Activated B cell treated with CpG ODN at 0.5 μM for 24 hours (primary cell): ENCODE data around the gene SRSF9. TPM values are rescaled to one million over a fixed set of nuclear protein-coding genes. Genes with fewer than 3 reads are reported as not detected.

ENCODE experiments used
- ATAC-seq: fragments of 200-7000 bp; cut with Tn5 transposase; one replicate; pipeline ENCODE4 v1.10.0; 2021; ENCODE audit warnings: low read depth, mild to moderate bottlenecking, moderate library complexity
- CTCF ChIA-PET: fragments of 350-600 bp; sonication (Branson Sonifier 250); formaldehyde crosslinking; loops from one replicate; lab custom pipeline; 2021; ENCODE audit warnings: antibody characterized with exemption; lab: Charles Lee
- POLR2A ChIA-PET: fragments of 350-600 bp; sonication (Branson Sonifier 250); formaldehyde crosslinking; loops from one replicate; lab custom pipeline; 2021; ENCODE audit warnings: antibody characterized with exemption; lab: Charles Lee
- DNase-seq: peaks from one replicate; pipeline ENCODE4 v3.0.0; 2022
- H3K27ac Mint-ChIP-seq: one replicate; pipeline ENCODE4 v1.8.0; 2020; ENCODE audit warnings: mixed read lengths
- H3K27me3 Mint-ChIP-seq: one replicate; pipeline ENCODE4 v1.8.0; 2021; ENCODE audit warnings: mixed read lengths
- H3K36me3 Mint-ChIP-seq: one replicate; pipeline ENCODE4 v1.8.0; 2021; ENCODE audit warnings: low read depth, mixed read lengths
- H3K4me1 Mint-ChIP-seq: one replicate; pipeline ENCODE4 v1.8.0; 2021; ENCODE audit warnings: mixed read lengths
- H3K4me3 Mint-ChIP-seq: one replicate; pipeline ENCODE4 v1.8.0; 2020; ENCODE audit warnings: mild to moderate bottlenecking, mixed read lengths
- H3K9me3 Mint-ChIP-seq: one replicate; pipeline ENCODE4 v1.8.0; 2020; ENCODE audit warnings: mixed read lengths
- intact Hi-C: fragments of 100-400 bp; cut with micrococcal nuclease; formaldehyde crosslinking; loops from one replicate; pipeline ENCODE4 v1.15.1; 2024
- total RNA-seq: library from RNA; stranded (reverse); gene quantifications from 2 replicates; pipeline ENCODE4 v1.2.3, GENCODE V29; 2022
- TF ChIP-seq, protein P1 (sequence below): fragments of 200-600 bp; IDR thresholded peaks from one replicate; pipeline ENCODE4 v1.8.0; 2022; ENCODE audit warnings: antibody characterized with exemption, mild to moderate bottlenecking

Gene SRSF9
- total RNA-seq, 1 donor from 2014 or later: 191 TPM

DNA sequence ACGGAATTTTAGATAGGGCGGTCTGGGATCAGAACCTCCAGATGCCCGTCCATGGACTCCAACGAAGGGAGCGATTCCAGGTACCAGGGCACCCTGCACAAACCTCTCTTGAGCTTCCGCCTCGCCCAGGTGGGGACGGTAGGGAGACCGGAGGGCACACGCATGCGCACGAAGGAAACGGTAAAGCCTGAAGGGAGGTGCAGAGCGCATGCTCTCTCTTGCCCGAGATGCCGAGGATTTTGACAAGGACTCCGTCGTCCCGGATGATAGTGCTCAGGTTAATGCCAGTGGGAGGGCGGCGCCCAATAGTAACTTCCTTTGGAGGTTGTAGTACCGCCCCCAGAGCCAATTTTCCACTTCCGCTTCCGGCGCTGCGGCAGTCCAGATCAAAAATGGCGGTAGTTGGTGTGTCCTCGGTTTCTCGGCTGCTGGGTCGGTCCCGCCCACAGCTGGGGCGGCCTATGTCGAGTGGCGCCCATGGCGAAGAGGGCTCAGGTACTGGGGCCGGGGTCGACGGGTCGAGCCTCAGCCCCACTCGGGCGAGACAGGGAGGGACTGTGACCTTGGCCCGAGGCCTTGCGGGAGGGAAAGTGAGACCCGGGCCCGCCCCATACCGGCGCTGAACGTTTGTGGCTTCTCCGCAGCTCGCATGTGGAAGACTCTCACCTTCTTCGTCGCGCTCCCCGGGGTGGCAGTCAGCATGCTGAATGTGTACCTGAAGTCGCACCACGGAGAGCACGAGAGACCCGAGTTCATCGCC, 31.6 kb downstream of the SRSF9 start, which contains the start of gene COX6A1:
Gene COX6A1, plus strand, starts transcription at position 379 of the 760 bp plus-strand sequence. Its CDS starts 14 bp downstream, at position 393.
- ChIA-PET POLR2A (interaction anchor here (0.6 to 3.0 kb wide), 8 partner anchors 8 to 745 kb away, joined by 3 to 35 read pairs (median 6); partner anchors contain the start of genes DYNLL1, GATC, RNU4-1 and RNU4-2), CTCF (interaction anchor here (0.5 to 2.1 kb wide), 6 partner anchors 8 to 620 kb away, joined by 3 to 8 read pairs (median 5); partner anchors contain the start of genes DYNLL1 and SRSF9)
- peak; percentile 96 for ATAC-seq
- intact Hi-C loops: loop anchor here (1.0 to 10.0 kb wide), 10 partner anchors 8 to 657 kb away; partner anchors contain the start of genes GATC, MLEC, RAB35 and RNU4-1
- Mint-ChIP-seq H3K4me1 (peaks cover 29% of the 10 kb centered on the region), H3K4me3 (peak within 1 kb of the TSS; percentile 97), H3K9me3 (no peaks in the 10 kb centered on the region), H3K36me3 (peaks cover 39% of the 10 kb centered on the region), H3K27me3 (peaks cover 4% of the 10 kb centered on the region), H3K27ac (peak within 1 kb of the TSS; percentile 89)
- peak; percentile 87 for DNase-seq
- TF ChIP-seq, protein P1, sequence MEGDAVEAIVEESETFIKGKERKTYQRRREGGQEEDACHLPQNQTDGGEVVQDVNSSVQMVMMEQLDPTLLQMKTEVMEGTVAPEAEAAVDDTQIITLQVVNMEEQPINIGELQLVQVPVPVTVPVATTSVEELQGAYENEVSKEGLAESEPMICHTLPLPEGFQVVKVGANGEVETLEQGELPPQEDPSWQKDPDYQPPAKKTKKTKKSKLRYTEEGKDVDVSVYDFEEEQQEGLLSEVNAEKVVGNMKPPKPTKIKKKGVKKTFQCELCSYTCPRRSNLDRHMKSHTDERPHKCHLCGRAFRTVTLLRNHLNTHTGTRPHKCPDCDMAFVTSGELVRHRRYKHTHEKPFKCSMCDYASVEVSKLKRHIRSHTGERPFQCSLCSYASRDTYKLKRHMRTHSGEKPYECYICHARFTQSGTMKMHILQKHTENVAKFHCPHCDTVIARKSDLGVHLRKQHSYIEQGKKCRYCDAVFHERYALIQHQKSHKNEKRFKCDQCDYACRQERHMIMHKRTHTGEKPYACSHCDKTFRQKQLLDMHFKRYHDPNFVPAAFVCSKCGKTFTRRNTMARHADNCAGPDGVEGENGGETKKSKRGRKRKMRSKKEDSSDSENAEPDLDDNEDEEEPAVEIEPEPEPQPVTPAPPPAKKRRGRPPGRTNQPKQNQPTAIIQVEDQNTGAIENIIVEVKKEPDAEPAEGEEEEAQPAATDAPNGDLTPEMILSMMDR: no peak

DNA sequence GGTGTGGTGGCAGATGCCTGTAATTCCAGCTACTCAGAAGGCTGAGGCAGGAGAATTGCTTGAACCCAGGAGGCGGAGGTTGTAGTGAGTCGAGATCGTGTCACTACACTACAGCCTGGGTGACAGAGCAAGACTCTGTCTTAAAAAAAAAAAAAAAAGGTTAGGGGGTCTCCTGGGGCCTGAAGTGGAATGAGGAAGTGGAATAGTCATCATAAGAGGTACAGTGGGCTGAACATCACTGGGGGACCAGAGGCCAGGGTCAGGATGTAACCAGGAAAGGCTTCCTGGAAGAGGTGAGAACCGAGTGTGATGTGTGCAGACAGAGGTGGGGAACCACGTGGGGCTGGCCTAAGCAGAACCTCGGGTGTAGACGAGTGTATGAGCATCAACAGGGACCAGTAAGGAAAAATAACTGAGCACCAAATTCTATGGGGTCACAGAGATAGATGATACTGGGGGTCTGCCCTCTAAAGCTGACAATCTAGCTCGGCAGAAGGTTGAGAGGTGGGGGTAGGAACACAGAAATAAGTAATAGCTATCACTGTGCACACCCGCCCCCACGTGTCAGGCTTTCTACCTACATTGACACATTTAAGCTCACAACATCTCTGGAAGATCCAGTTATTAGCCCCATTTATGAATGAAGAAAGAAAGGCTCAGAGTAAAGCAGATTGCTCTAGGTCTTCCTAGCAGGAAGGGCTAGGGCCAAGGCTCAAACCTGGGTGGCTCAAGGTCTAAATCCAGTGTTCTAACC, 36.6 kb downstream of the SRSF9 start:
- ATAC-seq (no peak), DNase-seq (no peak)
- Mint-ChIP-seq H3K9me3 (no peaks in the 10 kb centered on the region), H3K36me3 (peaks cover 5% of the 10 kb centered on the region), H3K4me3 (no peak overlapping the region), H3K27ac (no peak overlapping the region), H3K27me3 (peaks cover 14% of the 10 kb centered on the region), H3K4me1 (peaks cover 9% of the 10 kb centered on the region)
- POLR2A ChIA-PET: interaction anchor here (0.6 kb wide), 2 partner anchors 10 to 38 kb away, joined by 3 to 4 read pairs; no protein-coding TSS in a partner anchor
- TF ChIP-seq, protein P1: no peak
- intact Hi-C loops: loop anchor here (10.0 kb wide), 3 partner anchors 282 to 662 kb away; partner anchors contain the start of genes RAB35 and UNC119B
- CTCF ChIA-PET: interaction anchor here (0.7 to 1.3 kb wide), 3 partner anchors 9 to 76 kb away, joined by 3 to 5 read pairs (median 3); no protein-coding TSS in a partner anchor

DNA sequence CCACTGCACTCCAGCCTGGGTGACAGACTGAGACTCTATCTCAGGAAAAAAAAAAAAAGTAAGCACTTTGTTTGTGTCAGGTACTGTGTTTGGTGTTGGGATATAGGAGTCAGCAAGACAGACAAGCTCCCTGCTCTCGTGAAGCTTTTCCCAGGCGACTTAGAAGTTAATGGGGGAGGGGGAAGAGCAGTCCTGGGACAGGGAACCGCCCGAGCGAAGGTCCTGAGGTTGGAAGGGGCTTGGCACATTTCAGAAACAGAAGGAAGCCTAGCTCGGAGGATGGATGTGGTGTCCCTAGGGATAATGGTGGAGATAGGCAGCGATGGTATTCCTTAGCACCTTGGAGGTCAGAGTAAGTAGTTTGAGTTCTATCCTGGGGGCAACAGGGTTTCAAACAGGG, 40.2 kb downstream of the SRSF9 start:
- ChIA-PET CTCF (interaction anchor here (0.7 to 2.0 kb wide), 4 partner anchors 9 to 201 kb away, joined by 3 to 6 read pairs (median 4); partner anchors contain the start of gene COX6A1), POLR2A (interaction anchor here (0.9 kb wide), 1 partner anchor 11 kb away, joined by 3 read pairs; no protein-coding TSS in a partner anchor)
- TF ChIP-seq, protein P1: no peak
- no peaks in the 10 kb centered on the region for H3K9me3 Mint-ChIP-seq
- H3K27ac Mint-ChIP-seq: no peak overlapping the region
- intact Hi-C loops: no loop called here
- no peaks in the 10 kb centered on the region for H3K36me3 Mint-ChIP-seq
- no peak for ATAC-seq
- H3K4me1 Mint-ChIP-seq: peaks cover 2% of the 10 kb centered on the region
- H3K4me3 Mint-ChIP-seq: no peak overlapping the region
- peaks cover 14% of the 10 kb centered on the region for H3K27me3 Mint-ChIP-seq
- DNase-seq: no peak

DNA sequence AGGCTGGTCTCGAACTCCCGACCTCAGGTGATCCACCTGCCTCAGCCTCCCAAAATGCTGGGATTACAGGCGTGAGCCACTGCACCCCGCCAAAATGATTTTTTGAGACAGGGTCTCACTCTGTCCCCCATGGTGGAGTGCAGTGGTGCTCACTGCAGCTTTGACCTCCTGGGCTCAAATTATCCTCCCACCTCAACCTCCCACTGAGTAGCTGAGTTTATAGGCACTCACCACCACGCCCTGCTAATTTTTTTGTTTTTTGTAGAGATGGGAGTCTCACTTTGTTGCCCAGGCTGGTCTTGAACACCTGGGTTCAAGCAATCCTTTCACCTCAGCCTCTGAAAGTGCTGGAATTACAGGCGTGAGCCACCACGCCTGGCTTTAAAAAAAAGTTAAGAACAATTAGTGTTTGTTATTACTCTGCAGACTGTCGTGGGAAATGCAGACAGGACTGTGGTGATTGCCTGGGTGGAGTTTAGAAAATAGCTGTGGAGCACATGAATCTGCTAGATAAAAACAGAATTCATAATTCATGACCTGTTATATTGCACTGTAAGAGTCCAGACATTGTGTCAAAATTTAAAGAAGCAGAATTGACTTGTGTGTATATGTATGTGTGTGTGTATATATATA, 40.8 kb downstream of the SRSF9 start:
- TF ChIP-seq, protein P1: no peak
- Mint-ChIP-seq H3K36me3 (no peaks in the 10 kb centered on the region), H3K9me3 (no peaks in the 10 kb centered on the region), H3K4me1 (peaks cover 2% of the 10 kb centered on the region), H3K4me3 (no peak overlapping the region), H3K27me3 (peaks cover 13% of the 10 kb centered on the region), H3K27ac (no peak overlapping the region)
- ATAC-seq (no peak), DNase-seq (no peak)
- intact Hi-C loops: no loop called here
- CTCF ChIA-PET: interaction anchor here (0.7 to 2.0 kb wide), 5 partner anchors 10 to 201 kb away, joined by 3 to 6 read pairs (median 3); partner anchors contain the start of gene COX6A1
- POLR2A ChIA-PET: no interaction called here
